HG03432 (cell line): ENCODE data around the gene NIM1K.
A peak's percentile ranks its signal among the peaks of the same experiment; 100 is the strongest.
"Not testable (repeated sequence)": the region's sequence is repeated elsewhere in the genome, so short reads cannot be mapped to it uniquely, and the experiment has no call there.

Experiments used
- ATAC-seq: cut with Tn5 transposase; IDR thresholded peaks from one replicate; pipeline ENCODE4 v1.9.1; 2021; ENCODE audit warnings: mild to moderate bottlenecking, moderate library complexity; ENCODE audit not compliant: unreplicated experiment

The NIM1K gene

DNA sequence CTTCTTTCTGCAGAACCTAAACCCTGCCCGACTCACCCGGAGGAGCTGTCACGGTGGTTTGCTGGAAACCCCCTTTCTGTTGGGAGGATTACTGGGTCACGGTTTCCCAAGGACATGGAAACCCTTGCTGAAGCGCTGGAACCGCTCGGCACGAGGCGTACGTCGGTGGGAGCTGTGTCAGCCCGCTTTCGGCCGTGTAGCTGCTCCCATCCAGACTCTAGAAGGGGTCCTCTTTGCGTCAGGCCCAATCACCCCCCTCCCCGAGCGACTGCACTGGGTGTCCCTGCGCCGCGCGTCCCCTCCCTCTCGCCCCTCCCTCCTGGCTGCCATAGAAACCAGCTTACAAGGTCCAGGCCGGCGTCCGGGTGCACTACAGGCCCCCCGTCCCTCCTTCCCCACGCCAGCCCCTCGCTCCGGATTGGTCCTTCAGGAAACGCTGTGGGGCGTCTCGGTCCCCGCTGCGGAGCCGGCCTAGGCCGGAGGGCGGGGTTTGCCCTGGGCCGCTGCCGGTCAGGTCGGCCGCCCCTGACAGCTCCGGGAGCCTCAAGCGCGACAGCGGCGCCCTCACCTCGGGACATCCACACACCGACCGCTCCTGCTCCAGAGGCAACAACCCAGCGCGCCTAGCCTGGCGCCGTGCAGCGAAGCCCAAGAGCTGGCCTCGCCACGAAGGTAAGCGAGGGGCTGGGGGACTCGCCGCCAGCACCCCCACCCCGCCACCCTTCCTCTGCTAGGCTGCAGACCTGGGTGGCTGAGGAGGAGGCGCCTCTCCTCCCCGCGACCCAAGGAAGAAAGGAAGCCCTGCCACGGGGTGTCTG is at the start of gene NIM1K:
Gene NIM1K, plus strand, starts transcription at position 486 of the 818 bp plus-strand sequence. CDS start 53,551 bp downstream, outside the sequence.
- peak; percentile 84 for ATAC-seq

- no peak for ATAC-seq
These were observed 47.0 kb upstream of the NIM1K start for GRCh38 chr5:43145071-43145470.

DNA sequence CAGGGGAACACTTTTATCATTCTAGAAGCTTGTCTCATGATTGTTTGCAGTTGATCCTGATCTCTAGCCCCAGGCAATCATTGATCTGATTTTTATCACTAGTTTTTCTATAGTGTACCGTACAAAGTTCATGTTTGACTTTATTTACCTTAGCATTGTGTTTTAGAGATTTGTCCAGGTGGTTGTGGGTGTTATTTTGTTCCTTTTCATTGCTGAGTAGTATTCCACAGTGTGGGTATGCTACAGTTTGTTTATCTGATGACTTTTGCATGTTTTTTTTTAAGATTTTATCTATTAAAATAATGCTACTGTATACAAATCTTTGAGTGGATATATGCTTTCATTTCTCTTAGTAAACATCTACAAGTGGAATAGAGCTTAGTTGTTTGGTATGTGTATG is 45.1 kb upstream of the NIM1K start:
- ATAC-seq: no peak

DNA sequence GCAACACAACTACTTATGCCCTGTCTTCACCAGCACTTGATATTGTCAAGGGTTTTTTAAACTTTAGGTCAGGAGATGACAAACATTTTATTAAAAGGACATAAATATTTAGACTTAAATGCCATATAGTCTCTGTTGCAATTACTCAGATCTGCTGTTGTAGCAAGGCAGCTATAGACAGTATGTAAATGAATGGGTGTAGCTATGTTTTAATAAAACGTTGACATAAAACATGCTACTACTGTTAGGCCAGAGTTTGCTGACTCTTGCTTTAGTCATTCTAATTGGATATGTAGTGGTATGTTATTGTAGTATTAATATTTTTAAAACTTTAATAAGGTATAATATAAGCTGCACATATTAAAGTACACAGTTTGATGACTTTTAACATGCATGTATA is 43.6 kb upstream of the NIM1K start:
- ATAC-seq: no peak

DNA sequence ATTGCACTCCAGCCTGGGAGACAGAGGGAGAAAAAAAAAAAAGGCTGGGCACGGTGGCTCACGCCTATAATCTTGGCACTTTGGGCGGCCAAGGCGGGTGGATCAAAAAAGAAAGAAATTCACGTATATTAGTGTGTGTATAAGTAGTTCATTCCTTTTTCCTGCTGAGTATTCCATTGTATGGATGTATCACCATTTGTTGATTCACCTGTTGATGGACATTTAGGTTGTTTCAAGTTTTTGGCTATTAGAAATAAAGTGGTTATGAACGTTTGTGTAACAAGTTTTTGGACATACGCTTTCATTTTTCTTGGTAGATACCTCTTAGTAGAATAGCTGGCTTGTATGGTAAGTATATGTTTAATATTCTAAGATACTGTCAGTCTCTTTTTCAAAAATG is 42.8 kb upstream of the NIM1K start:
- ATAC-seq: no peak

DNA sequence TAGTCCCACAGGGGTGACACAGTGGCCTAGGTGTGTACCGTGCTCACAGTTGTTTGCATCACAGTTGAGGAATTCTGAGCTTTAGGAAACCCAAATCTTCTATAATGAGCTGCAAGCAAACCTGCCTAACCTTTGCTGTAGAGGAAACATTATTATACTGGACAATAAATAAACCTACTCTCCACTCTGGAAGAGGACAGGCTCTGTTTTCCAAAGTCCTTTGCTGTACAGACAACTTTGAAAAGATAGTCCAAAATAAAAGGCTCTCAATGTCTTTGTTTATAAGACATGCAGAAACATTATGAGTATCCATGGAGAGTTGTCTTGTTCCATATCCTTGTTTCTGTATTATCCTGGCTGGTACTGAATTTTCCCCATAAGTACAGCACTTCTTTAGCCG is 42.0 kb upstream of the NIM1K start:
- ATAC-seq: no peak

GRCh38 chr5:43150748-43151147 is 41.3 kb upstream of the NIM1K start:
- ATAC-seq: no peak

GRCh38 chr5:43152946-43153345 is 39.1 kb upstream of the NIM1K start:
- ATAC-seq: no peak

DNA sequence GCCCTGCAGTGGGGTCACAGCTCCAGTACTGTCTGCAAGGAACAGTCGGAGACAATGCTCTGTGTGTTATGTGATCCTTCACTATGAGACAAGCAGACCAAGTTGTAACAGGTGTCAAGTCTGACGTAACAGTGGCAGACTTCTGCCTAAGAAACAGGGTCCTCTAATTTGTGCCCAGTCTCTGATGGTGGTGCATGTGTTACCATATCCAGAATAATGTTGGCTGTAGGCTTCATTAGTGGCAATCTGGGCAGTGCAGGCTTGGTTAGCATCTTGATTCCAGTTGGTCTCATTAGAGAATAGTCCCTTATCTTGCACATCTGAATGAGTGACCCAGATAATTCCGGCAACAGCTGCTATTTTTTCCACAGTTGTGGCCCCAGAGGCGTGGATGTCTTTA is 37.6 kb upstream of the NIM1K start:
- no peak for ATAC-seq

- ATAC-seq: no peak
These were observed 36.5 kb upstream of the NIM1K start for GRCh38 chr5:43155394-43156096.

DNA sequence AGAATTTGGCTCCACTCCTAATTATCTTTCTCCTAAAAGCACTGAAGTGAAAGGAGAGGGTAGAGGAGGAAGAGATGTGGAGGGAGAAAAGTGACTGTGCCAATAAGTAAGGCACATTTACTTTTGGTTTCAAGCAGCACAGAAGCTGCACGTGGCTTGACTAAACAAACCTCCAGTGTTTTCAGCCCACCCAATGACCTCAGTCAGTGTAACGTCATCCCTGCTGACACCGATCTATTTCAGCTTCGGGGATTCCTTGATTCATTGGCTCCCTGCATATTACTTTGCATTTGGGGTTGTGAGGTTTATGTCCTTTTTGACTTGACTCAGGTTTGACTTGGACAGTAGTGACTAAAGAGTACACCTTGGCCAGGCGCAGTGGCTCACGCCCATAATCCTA is 35.6 kb upstream of the NIM1K start:
- no peak for ATAC-seq

DNA sequence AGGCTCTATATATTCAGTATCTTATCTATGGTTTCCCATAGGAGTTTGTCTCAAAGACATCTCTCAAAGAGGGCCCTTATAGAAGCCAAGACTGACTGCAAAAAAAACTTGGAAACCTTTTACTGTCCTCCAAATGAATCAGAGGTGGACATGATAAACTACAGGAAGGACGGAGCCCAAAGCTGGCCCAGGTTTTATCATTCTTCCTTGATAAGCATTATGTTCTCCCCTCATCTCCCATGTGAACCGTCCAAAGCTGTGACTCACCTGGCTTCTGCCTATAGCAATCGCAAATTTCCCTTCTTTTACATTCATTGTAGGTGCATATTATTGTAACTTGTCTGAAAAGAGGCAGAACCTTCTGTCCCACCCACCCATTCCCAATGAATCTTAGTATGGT is 35.0 kb upstream of the NIM1K start:
- no peak for ATAC-seq

DNA sequence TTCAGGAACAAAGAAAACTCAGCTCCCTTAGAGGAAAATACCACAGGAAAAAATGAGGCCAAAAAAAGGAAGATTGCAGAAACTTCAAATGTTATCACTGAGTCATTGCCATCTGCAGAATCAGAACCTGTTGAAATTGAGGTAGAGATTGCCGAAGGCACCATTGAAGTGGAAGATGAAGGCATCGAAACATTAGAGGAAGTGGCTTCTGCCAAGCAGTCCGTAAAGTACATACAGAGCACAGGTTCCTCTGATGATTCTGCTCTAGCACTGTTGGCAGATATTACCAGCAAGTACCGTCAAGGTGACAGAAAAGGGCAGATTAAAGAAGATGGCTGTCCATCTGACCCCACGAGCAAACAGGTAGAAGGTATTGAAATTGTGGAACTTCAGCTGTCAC is 30.8 kb upstream of the NIM1K start:
- ATAC-seq: no peak

DNA sequence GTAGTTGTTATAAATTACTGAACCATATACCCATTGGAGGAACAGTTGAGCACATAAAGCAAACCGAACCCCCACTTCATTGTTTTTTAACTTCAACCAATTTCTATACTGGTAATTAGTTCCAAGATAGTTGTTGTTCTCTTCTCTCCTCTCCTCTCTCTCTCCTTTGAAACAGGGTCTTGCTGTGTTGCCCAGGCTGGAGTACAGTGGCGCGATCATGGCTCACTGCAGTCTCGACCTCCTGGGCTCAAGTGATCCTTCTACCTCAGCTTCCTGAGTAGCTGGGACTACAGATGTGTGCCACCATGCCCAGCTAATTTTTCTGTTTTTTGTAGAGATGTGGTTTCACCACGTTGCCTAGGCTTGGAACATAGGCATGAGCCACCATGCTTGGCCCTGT is 27.2 kb upstream of the NIM1K start:
- ATAC-seq: not testable (repeated sequence)

- no peak for ATAC-seq
These were observed 26.7 kb upstream of the NIM1K start for GRCh38 chr5:43165323-43165722.

- ATAC-seq: no peak
These were observed 23.9 kb upstream of the NIM1K start for GRCh38 chr5:43168175-43168574.

- no peak for ATAC-seq
These were observed 20.6 kb upstream of the NIM1K start for GRCh38 chr5:43171451-43171850.

- ATAC-seq: no peak
These were observed 20.1 kb upstream of the NIM1K start for GRCh38 chr5:43171926-43172325.

DNA sequence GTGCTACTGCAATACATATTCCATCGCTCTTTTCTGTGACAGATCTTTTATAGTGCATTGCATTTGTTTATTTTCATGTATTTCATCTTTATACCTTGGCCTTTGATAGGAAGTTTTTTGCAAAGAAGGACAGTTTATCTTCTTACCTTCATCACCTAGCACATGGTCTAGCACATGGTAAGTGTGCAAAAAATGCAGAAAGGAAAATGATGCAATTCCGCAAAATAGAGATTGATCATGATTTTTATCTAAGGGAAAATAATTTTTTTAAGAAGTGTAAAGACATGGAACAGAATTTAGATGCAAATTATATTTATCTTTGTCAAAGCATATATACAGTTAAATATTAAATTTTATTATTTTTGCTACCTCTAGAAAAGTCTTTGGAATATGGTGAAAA is 19.2 kb upstream of the NIM1K start:
- no peak for ATAC-seq

GRCh38 chr5:43174586-43174985 is 17.4 kb upstream of the NIM1K start:
- ATAC-seq: no peak

GRCh38 chr5:43179836-43180235 is 12.2 kb upstream of the NIM1K start:
- no peak for ATAC-seq

DNA sequence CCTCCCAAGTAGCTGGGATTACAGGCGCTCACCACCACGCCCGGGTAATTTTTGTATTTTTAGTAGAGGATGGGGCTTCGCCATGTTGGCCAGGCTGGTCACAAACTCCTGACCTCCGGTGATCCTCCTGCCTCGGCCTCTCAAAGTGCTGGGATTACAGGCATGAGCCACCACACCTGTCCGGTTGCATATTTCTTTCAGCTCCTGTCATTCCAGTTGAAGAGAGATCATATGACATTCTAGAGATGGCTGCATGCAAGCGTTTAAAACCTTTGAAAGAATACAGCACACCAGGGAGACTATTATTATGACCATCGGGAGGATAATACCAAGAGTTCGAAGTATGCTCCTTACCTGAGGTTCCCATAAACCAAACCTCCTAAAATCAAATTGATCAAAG is 9.6 kb upstream of the NIM1K start:
- no peak for ATAC-seq
